ENCODE data around the gene F2RL1.

- no peak for TF ChIP-seq CTCF (IDR thresholded peaks at IDR 0.05)
- TF ChIP-seq ZFX (IDR thresholded peaks at IDR 0.05; ENCODE audit: borderline replicate concordance), result no peak
These were observed 36.4 kb upstream of the F2RL1 start for GRCh38 chr5:76782444-76782843.
